ENCODE results near the gene KRTAP10-3. TPM values are rescaled to one million over a fixed set of nuclear protein-coding genes. Genes with fewer than 3 reads are reported as not detected.

The KRTAP10-3 gene
- total RNA-seq, 3 donors from 2014 or later: not detected

GRCh38 chr21:44571296-44571695, 12.7 kb upstream of the KRTAP10-3 start:
- intact Hi-C loops (cut with DNase I; ENCODE audit: low total_unique reads): no loop called here
- TF ChIP-seq CTCF (IDR thresholded peaks at IDR 0.05) (no peak), POLR2AphosphoS5 (IDR thresholded peaks at IDR 0.05) (no peak), POLR2A (IDR thresholded peaks at IDR 0.05) (no peak)

GRCh38 chr21:44569861-44570517, 11.4 kb upstream of the KRTAP10-3 start:
- Histone ChIP-seq H3K9me3 (peaks cover 7 to 9% of the 10 kb centered on the region in 2 donors), H3K27me3 (peaks cover 0 to 25% of the 10 kb centered on the region in 2 donors), H3K27ac (no peak overlapping the region), H3K4me3 (no peak overlapping the region), H3K4me1 (no peaks in the 10 kb centered on the region), H3K36me3 (no peaks in the 10 kb centered on the region)
- TF ChIP-seq CTCF (IDR thresholded peaks at IDR 0.05) (no peak), POLR2AphosphoS5 (IDR thresholded peaks at IDR 0.05) (no peak), POLR2A (IDR thresholded peaks at IDR 0.05) (no peak)
- DNase-seq (ENCODE audit: low spot score in 2 of 2): peak in 1 of 2 donors; percentile 27
- intact Hi-C loops (cut with DNase I; ENCODE audit: low total_unique reads): no loop called here

More at GRCh38 chr21:44571296-44571695, 12.7 kb upstream of the KRTAP10-3 start:
- H3K4me3 ChIP-seq: no peak overlapping the region
- no peak overlapping the region for H3K27ac ChIP-seq
- peaks cover 0 to 25% of the 10 kb centered on the region in 2 donors for H3K27me3 ChIP-seq
- no peaks in the 10 kb centered on the region for H3K4me1 ChIP-seq
- no peaks in the 10 kb centered on the region for H3K36me3 ChIP-seq
- H3K9me3 ChIP-seq: peaks cover 9 to 14% of the 10 kb centered on the region in 2 donors
- DNase-seq (ENCODE audit: low spot score in 2 of 2): no peak

GRCh38 chr21:44568667-44569556, 10.3 kb upstream of the KRTAP10-3 start:
- TF ChIP-seq POLR2A (IDR thresholded peaks at IDR 0.05) (no peak), CTCF (IDR thresholded peaks at IDR 0.05) (no peak), POLR2AphosphoS5 (IDR thresholded peaks at IDR 0.05) (no peak)
- Histone ChIP-seq H3K9me3 (peaks cover 7 to 9% of the 10 kb centered on the region in 2 donors), H3K36me3 (no peaks in the 10 kb centered on the region), H3K4me3 (no peak overlapping the region), H3K27ac (no peak overlapping the region), H3K27me3 (peaks cover 0 to 20% of the 10 kb centered on the region in 2 donors), H3K4me1 (no peaks in the 10 kb centered on the region)
- intact Hi-C loops (cut with DNase I; ENCODE audit: low total_unique reads): no loop called here
- DNase-seq (ENCODE audit: low spot score in 2 of 2): peak in 1 of 2 donors; percentile 36

- H3K9me3 ChIP-seq: peaks cover 7 to 9% of the 10 kb centered on the region in 2 donors
- H3K27ac ChIP-seq: no peak overlapping the region
- no peak overlapping the region for H3K4me3 ChIP-seq
- no peaks in the 10 kb centered on the region for H3K4me1 ChIP-seq
- H3K36me3 ChIP-seq: no peaks in the 10 kb centered on the region
- TF ChIP-seq CTCF (IDR thresholded peaks at IDR 0.05) (no peak), POLR2AphosphoS5 (IDR thresholded peaks at IDR 0.05) (no peak), POLR2A (IDR thresholded peaks at IDR 0.05) (no peak)
- peak in 1 of 2 donors; percentile 22 for DNase-seq (ENCODE audit: low spot score in 2 of 2)
- intact Hi-C loops (cut with DNase I; ENCODE audit: low total_unique reads): no loop called here
- H3K27me3 ChIP-seq: peaks cover 0 to 15% of the 10 kb centered on the region in 2 donors
Measured at GRCh38 chr21:44568261-44568660, 9.7 kb upstream of the KRTAP10-3 start.

Measured in breast epithelium (tissue), 4 donors.